ENCODE results near the gene SLIT3.
A peak's percentile ranks its signal among the peaks of the same experiment; 100 is the strongest.

DNA sequence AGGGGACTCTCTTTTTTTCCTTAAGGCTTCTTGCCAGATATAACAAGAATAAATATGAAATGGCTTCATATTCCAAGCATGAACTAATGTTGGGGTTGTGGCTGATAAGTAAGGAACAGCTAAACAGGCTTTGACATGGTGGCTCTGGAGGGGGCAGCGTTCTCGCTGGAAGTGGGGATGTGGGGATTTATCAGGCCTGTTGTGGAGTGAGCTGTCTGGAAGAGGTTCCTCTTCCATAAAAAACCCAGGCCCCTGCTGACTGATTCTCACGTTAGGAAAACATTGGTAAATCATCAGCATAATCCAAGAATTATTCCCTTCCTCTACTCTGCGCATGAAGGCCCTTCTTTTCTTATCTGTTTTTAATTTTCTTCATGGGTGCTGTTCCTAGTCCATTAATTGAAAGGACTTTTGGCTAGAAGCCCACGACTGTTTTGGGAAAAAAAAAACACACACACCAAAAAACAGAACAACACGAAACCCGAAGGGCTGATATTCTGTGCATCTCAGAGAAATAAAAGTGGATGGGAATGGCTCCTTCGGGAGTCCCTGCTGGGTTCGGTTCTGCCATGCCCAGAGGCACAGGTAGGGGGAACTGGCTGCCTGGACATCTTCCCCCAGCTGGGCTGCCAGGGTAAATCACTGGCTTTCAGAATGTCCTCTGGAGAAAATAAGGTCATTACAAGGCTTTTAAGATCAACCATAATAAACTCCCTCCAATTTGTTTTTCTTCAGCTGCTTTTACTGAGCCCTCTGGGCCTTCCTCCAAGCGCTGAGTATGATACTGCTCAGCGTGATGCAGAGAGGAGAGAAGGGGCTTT is 297.0 kb downstream of the SLIT3 start:
- no peak for TF ChIP-seq POLR2A (IDR thresholded peaks at IDR 0.05)
- TF ChIP-seq, protein P1, sequence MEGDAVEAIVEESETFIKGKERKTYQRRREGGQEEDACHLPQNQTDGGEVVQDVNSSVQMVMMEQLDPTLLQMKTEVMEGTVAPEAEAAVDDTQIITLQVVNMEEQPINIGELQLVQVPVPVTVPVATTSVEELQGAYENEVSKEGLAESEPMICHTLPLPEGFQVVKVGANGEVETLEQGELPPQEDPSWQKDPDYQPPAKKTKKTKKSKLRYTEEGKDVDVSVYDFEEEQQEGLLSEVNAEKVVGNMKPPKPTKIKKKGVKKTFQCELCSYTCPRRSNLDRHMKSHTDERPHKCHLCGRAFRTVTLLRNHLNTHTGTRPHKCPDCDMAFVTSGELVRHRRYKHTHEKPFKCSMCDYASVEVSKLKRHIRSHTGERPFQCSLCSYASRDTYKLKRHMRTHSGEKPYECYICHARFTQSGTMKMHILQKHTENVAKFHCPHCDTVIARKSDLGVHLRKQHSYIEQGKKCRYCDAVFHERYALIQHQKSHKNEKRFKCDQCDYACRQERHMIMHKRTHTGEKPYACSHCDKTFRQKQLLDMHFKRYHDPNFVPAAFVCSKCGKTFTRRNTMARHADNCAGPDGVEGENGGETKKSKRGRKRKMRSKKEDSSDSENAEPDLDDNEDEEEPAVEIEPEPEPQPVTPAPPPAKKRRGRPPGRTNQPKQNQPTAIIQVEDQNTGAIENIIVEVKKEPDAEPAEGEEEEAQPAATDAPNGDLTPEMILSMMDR (IDR thresholded peaks at IDR 0.05) = peak in 1 of 6 experiments; percentile 8
